Stimulated activated CD4-positive, alpha-beta T cell treated with anti-CD3 and anti-CD28 coated beads, Interleukin-2, amount 100 ng/mL, for 24 hours (primary cell): ENCODE data around the gene C10orf67.

Source experiments
- DNase-seq, 2 donors: peaks; one replicate each; pipeline ENCODE4 v3.0.0-alpha.2; 2020

C10orf67 gene

DNA sequence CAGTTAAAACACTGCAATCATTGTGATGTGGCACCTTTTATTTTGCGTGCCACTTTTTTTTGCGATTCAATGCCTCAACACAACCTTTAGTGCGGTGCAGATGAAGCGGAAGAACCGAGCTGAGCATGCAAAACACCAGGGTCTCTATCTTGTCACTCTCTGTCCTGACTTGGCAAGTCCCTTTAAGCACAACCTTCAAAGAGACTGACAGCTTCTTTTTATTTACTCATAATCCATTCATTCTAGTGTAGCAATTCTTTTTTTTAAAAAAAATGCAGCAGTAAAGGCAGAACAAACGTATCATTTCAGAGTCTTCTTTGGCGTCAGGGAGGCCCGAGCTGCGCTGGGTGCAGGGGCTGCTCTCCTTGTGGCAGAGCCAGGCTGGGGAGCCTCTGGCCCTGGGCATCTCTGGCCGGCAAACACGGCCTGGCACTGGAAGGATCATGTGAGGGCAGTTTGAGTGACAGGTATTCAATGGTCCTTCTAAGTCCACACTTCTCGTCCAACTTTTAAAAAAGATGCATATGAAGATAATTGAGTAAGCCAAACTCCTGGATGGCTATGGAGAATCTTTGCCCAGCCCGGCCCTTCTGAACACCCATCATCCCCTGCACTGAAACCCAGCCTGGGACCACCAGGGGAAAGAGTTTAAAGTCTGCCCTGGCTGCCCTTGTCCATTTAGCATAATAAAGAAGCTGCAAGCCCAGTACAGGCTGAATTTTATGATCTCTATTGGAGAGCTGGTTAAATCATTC is 148.6 kb downstream of the C10orf67 start:
- no peak for DNase-seq

DNA sequence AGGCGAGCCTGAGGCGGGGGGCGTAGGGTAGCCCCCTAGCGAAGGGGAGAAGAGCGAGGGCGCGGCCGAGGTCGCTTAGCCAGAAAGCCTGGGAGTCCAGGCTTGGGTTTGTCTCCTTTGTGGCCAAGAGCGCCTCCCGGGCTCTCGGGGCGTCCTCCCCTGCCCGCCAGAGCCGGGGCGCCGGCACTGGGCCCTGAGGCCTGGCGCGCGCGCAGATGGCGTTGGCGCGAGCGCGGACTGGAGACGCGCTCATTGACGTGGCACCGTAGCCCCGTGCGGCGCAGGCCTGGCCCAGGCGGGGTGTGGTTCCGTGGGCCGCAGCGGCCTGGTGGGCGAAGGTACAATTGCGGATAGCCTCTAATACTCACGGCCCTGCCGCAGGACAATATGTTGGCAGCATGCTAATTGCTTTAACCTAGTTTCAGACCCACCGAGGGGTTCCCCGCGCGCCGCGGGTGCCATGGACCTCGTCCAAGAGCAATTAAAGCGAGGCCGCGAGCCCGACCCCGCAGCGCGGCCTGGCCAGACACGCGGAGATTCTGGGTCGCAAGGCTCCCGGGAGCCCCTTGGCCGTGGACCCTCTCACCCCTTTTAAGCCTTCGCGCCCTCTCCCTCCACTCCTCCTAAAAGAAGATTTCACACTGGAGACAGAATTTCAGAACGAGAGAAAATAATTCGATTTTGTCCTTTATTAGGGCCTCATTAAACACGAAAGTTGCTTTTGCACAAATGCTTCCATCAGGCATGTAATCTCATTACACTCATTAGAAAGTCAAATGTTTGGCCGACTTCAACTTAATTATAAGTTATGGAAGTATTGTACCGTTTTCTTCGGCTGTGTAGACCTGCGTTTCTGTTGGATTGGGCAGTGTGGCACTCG is 149.4 kb downstream of the C10orf67 start:
- DNase-seq, result no peak

DNA sequence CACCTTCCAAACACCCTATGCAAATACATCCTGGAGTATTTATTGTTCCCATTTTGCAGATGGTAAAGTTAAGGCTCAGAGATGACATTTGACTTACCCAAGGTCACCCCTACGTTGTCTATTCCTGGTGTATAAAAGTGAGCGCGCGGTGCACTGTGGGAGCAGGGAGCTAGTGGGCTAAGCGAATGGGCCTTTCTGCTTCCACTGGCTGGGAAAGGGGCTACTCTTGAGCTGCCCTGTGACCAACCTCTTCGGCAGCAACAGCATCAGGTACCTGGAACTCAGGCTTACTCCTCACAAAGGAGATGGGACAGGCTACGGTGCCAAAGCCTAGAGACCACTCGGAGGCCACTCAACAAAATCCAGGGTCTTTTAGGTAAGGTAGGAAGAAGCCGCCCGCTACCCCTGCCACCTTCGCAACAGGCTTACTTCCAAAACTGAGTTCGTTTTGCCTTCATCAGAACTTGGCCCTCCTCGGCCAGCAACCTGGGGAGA is 150.1 kb downstream of the C10orf67 start:
- no peak for DNase-seq

DNA sequence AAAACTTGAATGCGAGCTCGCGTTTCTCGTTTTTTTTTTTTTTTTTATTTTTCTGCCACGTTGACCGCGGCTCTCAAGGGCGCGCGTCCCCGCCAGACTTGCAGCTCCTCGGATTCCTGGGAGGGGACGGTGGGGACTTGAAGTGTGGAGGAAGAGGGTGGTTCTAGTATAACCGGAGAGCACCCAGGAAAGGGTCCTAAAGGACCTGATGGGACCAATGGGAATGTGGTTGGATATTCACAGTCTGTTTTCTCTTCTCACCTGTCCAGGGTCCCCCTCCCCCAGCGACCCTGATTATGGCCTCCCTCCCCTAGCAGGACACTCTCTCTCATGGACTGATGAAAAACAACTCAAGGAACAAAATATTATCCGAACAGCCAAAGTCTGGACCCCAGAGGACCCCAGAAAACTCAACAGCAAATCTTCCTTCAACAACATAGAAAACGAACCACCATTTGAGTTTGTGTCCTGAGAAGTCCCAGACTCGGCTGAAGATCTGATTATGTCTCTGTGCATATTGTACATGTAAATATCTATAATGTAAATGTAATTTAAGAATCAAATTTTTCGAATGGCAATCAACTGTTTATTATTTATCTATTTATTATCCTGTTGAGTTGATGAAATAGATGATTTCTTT is 151.0 kb downstream of the C10orf67 start:
- no peak for DNase-seq

DNA sequence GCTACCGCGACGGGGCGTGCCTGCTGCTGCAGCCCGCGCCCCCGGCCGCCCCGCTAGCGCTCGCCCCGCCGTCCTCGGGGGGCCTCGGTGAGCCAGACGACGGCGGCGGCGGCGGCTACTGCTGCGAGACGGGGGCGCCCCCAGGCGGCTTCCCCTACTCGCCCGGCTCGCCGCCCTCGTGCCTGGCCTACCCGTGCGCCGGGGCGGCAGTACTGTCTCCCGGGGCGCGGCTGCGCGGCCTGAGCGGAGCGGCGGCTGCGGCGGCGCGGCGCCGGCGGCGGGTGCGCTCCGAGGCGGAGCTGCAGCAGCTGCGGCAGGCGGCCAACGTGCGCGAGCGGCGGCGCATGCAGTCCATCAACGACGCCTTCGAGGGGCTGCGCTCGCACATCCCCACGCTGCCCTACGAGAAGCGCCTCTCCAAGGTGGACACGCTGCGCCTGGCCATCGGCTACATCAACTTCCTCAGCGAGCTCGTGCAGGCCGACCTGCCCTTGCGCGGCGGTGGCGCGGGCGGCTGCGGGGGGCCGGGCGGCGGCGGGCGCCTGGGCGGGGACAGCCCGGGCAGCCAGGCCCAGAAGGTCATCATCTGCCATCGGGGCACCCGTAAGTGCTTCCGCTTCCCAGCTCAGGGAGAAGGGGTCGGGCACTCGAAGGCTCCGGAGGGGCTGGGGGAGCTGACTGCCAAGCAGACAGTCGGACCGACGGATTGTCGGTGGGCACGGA is 151.7 kb downstream of the C10orf67 start:
- DNase-seq, result peak in 1 of 2 donors; percentile 26

- no peak for DNase-seq
Observed at GRCh38 chr10:23191764-23192711, 152.6 kb downstream of the C10orf67 start, which contains the start of gene PTF1A. Gene PTF1A, plus strand, starts transcription at chr10:23192312. Its CDS starts 219 bp downstream, at chr10:23192531.

DNA sequence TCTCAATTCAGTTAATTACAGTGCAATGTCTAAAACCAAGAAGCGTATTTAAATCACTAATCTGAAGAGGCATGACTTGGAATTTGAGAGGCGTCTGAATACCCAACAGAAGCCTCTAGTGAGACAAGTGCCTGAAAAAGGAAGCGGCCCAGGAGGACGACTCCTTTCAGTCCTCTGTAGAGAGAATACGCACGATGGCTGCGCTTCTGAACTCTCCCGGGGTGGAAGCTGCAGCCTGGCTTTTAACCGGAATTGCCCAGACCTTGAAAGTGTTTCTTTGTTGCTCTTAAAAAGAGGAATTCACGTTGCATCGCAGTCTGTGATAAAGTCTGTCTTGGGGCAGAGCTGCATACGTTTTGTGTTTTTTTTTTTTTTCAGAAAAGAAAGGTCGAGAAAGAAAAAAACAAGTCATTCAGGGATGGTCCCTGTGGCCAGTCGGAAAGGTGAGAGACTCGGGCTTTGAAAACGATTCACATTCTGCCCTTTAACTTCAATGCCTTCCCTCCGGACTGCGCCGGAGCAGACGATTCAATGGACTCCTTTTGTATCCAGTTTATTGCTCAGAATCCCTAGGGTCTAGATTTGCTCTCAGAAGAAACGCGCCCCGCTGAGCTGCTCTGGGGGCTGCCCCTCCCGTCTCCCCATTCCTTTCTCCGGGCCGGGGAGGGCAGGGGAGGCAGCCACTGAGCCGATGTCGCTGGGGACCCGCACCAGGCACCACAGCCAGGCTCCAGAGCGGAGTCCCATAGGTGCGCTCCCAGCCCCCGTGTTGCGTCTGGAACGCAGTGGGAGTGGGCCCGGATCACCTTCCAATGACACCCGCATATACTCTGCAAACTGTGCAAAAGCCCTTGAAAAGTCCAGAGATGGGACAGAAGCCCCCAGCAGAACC is 153.5 kb downstream of the C10orf67 start:
- no peak for DNase-seq

DNA sequence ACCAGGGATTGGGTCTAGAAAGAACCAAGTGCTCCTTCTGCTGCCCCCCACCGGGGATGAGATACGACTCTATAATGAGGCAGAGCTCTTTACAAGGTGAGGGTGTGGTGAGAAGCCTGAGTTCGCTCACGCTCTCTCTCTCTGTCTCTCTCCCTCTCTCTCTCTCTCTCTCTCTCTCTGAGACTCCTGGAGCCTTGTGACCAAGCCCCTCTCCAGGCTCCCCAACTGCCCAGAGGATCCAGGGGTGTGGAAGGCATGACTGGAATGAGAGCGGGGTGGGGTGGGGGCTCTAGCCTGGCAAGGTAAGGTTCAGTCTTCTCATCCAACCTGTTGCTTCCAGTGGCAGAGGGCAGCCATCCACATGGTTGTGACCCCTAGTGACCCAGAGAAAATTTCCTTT is 155.6 kb downstream of the C10orf67 start:
- no peak for DNase-seq

- no peak for DNase-seq
Observed at GRCh38 chr10:23187155-23187554, 157.4 kb downstream of the C10orf67 start.

DNA sequence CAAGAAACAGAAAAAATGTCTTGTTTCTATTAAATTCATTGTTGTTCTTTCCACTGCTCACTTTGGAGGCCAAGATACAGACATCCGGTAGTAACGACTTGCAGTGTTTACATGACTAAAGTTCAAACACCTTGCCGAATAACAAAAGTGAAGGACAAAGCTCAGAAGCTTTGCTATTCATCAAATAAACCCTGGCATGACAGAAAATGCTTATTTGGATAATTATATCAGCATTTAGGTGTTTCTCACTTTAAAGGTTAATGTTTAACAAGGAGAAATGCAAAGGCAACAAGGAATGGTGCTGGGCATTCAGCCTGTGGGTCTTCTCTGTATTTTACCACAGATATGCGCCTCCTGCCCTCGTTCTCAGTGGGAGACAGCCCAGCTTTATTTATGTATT is 157.9 kb downstream of the C10orf67 start:
- no peak for DNase-seq

DNA sequence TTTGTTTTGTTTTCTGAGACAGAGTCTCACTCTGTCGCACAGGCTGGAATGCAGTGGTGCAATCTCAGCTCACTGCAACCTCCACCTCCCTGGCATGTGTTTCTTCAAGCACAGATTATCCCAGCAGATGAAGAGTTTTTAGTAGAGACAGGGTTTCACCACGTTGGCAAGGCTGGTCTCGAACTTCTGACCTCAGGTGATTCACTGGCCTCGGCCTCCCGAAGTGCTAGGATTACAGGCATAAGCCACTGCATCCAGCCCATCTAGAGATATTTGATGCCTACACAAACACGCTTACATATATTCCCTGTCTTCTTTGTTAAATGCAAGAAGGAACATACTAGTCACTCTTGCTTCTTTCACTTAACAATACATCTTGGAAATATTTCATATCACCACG is 158.4 kb downstream of the C10orf67 start:
- no peak for DNase-seq

GRCh38 chr10:23174977-23175512 is 169.6 kb downstream of the C10orf67 start:
- no peak for DNase-seq

DNA sequence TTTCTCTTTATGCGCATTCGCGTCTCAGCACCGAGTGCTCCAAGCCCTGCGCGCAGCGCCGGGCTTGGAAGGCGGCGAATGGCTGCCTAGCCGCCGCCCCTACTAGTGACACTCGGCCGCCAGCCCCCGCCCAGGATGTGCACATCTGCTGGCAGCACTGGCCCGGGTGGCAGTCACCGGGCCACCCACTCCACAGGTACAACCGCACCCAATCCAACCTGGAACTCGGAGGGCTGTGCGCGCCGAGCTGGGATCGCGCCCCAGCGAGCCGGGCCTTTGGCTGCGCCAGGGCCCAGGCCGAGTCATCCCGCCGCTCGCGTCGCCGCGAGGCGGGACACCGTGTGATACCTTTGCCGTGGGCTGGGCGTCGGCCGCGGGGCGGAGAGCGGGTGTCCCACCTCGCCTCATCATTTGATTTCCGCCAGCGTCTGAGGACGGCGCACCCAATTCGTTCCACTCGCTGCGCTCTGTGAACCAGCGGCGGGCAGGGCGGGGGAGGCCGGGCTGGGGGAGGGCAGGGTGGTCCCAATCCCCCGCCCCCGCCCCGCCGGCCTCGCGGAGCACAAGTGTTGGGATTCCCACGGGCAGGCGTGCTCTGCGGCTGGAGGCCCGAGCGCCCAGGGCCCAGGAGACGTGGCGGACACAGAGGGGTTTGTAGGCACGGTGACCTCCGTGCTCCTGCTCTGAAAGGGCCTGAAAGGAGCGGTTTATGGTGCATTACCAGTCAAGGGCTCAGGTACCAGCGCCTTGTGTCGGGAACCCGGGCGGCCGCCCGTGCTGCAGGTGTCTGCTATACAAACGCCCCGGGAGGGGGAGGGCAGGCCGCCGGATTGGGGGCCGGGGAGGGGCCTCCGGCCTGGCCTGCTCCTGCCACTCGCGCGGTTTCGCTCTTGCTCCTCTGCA is 170.3 kb downstream of the C10orf67 start:
- DNase-seq, result no peak

DNA sequence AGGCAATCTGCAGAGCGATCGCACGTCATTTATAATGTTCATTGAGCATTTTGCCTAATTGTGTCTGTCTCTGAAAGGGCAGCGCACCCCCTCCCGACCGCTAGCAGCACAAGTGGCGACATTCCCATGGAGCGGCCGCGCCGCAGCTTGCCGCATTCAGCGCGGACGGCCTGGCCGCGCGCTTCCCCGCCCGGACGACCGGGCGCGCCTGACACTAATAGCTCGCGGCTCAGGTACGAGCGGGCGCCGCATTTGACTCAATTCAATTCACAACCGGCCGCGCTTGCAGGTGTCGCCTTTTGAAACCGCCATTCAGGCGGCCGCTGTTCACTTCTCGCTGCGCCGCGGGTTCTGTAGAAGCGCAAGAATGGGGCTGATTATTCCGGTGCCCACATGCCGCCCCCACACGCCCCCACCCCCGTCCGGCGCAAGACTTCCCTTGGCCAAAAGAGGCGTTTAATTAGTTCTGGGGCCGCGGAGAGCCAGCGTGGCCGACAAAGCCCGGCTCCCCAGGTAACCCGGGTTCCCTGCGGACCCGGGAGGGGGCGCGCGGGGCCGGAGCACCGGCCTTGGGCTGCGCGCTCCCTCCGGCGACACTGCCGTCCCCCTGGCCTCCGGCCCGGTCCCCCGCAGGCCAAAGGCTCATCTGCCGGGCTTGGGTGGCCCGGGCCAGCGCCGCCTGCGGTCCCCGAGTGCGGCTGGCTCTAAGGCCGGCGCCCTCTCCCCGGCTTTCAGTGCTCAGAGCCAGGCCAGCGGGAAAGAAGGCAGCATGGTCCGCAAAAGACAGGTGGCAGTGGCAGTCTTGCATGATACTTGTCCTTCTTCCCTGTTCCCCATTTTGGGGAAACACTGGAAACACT is 171.2 kb downstream of the C10orf67 start:
- DNase-seq, result no peak

- DNase-seq, result no peak
Observed at GRCh38 chr10:23172429-23173213, 172.0 kb downstream of the C10orf67 start.

DNA sequence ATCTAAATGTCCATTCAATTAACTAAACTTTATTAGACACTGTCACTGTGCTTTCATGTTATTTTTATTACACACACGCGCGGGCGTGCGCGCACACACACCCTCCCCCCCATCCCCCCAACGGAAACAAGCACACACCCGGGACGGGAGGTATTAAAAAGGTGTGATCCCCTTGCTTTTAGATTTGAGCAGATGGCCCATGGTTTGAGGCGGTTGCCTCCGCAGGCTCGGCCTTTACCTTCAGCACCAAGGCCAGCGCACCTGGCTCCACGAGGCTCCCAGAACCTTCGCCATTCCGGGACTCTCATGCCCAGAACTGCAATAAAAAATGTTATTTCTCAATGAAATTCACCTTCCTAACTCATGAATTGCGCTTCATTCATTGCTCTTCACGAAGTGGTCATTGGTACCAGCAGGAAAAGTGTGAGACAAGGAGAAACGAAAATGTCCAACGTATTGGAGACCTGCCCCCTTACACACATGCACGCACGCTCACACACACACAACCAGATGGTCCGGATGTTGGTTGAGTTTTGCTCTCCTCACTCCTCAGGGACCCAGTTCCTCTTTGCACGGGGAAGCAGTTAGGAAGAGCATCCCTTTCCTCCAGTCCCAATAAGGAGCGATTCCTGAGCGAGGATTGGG is 173.2 kb downstream of the C10orf67 start:
- DNase-seq, result no peak

DNA sequence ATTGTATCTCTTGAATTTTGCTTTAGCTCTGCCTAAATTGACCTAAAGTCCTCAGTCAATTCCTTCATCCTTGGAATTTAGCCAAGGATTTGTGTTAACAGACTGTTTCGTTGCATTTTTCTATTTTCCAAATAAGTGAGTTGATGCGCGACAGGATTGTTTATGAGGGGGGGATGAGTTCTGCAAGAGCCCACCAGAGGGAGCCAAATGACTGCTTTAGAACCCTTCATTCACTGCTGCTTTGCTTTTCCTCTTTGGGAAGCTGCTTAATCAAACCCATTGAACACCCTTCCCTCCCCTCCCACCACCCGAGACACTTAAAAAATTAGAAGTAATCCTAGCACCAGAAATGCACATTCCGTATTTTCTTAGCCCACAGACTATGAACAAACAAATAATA is 186.2 kb downstream of the C10orf67 start:
- peak; percentile 43 to 46 for DNase-seq
